Keratinocyte (primary cell): ENCODE measurements around the gene COA5. TPM values are rescaled to one million over a fixed set of nuclear protein-coding genes. Genes with fewer than 3 reads are reported as not detected.

Source experiments
- DNase-seq: peaks from one replicate; pipeline ENCODE4 v3.0.0-alpha.2; 2011; ENCODE audit warnings: low read depth, missing footprints, low spot score
- FAIRE-seq: peaks from 2 replicates; lab custom pipeline; 2011; peaks lifted over from hg19 to GRCh38; lab: Jason Lieb, UNC
- H2AFZ ChIP-seq: 2 replicates; pipeline ENCODE4 v1.6.0; 2012; ENCODE audit warnings: low read length, control low read depth, inconsistent platforms; ENCODE audit not compliant: control insufficient read depth
- H3K27ac ChIP-seq: 2 replicates; pipeline ENCODE4 v1.5.1; 2011; ENCODE audit warnings: low read length; ENCODE audit not compliant: control insufficient read depth, insufficient read depth
- H3K27me3 ChIP-seq: 3 replicates; pipeline ENCODE4 v1.6.0; 2011; ENCODE audit warnings: low read length; ENCODE audit not compliant: control insufficient read depth, insufficient read depth; ENCODE audit errors: extremely low read depth
- H3K36me3 ChIP-seq, 2 experiments: 2 replicates in 1 of 2; 3 replicates in 1 of 2; pipeline ENCODE4 v1.5.1; 2011; ENCODE audit warnings: low read length in 2 of 2, mild to moderate bottlenecking in 1 of 2; ENCODE audit not compliant: control insufficient read depth in 2 of 2, insufficient read depth in 2 of 2; ENCODE audit errors: extremely low read depth in 1 of 2
- H3K4me1 ChIP-seq: 3 replicates; pipeline ENCODE4 v1.5.1; 2011; ENCODE audit warnings: low read length; ENCODE audit not compliant: control insufficient read depth, insufficient read depth; ENCODE audit errors: extremely low read depth
- H3K4me2 ChIP-seq: 3 replicates; pipeline ENCODE4 v1.6.0; 2011; ENCODE audit warnings: low read depth, low read length; ENCODE audit not compliant: control insufficient read depth, insufficient read depth; ENCODE audit errors: extremely low read depth
- H3K4me3 ChIP-seq, 3 experiments: fragments of 200-600 bp in 1 of 3; sonication (generic) in 1 of 3; 2 replicates in 2 of 3; 3 replicates in 1 of 3; pipeline ENCODE4 v1.5.1; 2011 to 2016; ENCODE audit warnings: low read length in 3 of 3, mild to moderate bottlenecking in 3 of 3, control low read depth in 2 of 3, inconsistent platforms in 1 of 3, low read depth in 1 of 3, mixed read lengths in 1 of 3, mixed run types in 1 of 3, moderate library complexity in 1 of 3; ENCODE audit not compliant: control insufficient read depth in 2 of 3, insufficient read depth in 2 of 3; ENCODE audit errors: extremely low read depth in 1 of 3
- H3K79me2 ChIP-seq: 2 replicates; pipeline ENCODE4 v1.6.0; 2012; ENCODE audit warnings: low read length; ENCODE audit not compliant: control insufficient read depth, insufficient read depth
- H3K9ac ChIP-seq: 3 replicates; pipeline ENCODE4 v1.6.0; 2011; ENCODE audit warnings: low read length; ENCODE audit not compliant: control insufficient read depth, insufficient read depth; ENCODE audit errors: extremely low read depth
- H3K9me1 ChIP-seq: 3 replicates; pipeline ENCODE4 v1.6.0; 2011; ENCODE audit warnings: low read length; ENCODE audit not compliant: control insufficient read depth, insufficient read depth; ENCODE audit errors: extremely low read depth
- H3K9me3 ChIP-seq: 2 replicates; pipeline ENCODE4 v1.5.1; 2012; ENCODE audit warnings: low read depth, low read length; ENCODE audit not compliant: control insufficient read depth
- H4K20me1 ChIP-seq: 3 replicates; pipeline ENCODE4 v1.6.0; 2011; ENCODE audit warnings: low read length; ENCODE audit not compliant: control insufficient read depth, insufficient read depth; ENCODE audit errors: extremely low read depth
- CTCF ChIP-seq, 3 experiments: IDR thresholded peaks in 1 of 3; conservative IDR thresholded peaks in 1 of 3; optimal IDR thresholded peaks in 1 of 3; 2 replicates in 2 of 3; 3 replicates in 1 of 3; pipeline versions ENCODE3 to v1.5.1; 2011; ENCODE audit warnings: low read length in 3 of 3, mild to moderate bottlenecking in 3 of 3, moderate library complexity in 2 of 3, control low read depth in 1 of 3, inconsistent platforms in 1 of 3; ENCODE audit not compliant: insufficient read depth in 2 of 3; ENCODE audit errors: extremely low read depth in 1 of 3
- EZH2 ChIP-seq: IDR thresholded peaks from one replicate; pipeline ENCODE4 v1.6.1; 2012; ENCODE audit warnings: inconsistent platforms, mild to moderate bottlenecking, low read length, moderate library complexity
- dilution Hi-C: fragments of 300-500 bp; cut with MboI; formaldehyde crosslinking; loops from one replicate; pipeline ENCODE4 v1.7.0; 2020; ENCODE audit warnings: low sequenced_read_pairs; ENCODE audit not compliant: extremely low pct_ligation_motif_present
- polyA plus RNA-seq, 5 experiments: library from polyadenylated mRNA; depleted of rRNA in 3 of 5; stranded (reverse) in 3 of 5; stranded (forward) in 1 of 5; unstranded in 1 of 5; fragments of >200 nt; gene quantifications; 1 replicate in 1 of 5; 2 replicates in 3 of 5; 3 replicates in 1 of 5; pipeline versions ENCODE4 v1.2.1 to v1.2.3, GENCODE V29; 2011 to 2012; ENCODE audit warnings: missing spikeins in 2 of 5, low read depth in 1 of 5, low replicate concordance in 1 of 5

The COA5 gene
- polyA plus RNA-seq, 1 donor (not counting 4 experiments of a cell fraction or from before 2014, with no cell fraction given) = 25.1 TPM

GRCh38 chr2:98578231-98578630, 30.1 kb downstream of the COA5 start:
- Histone ChIP-seq H2AFZ (no peak overlapping the region), H3K27me3 (no peaks in the 10 kb centered on the region), H3K4me1 (no peaks in the 10 kb centered on the region), H3K4me2 (no peak overlapping the region), H3K4me3 (no peak overlapping the region), H3K9me3 (no peaks in the 10 kb centered on the region), H3K9me1 (no peaks in the 10 kb centered on the region), H4K20me1 (no peaks in the 10 kb centered on the region), H3K36me3 (peaks cover 5 to 11% of the 10 kb centered on the region in 2 experiments), H3K79me2 (no peaks in the 10 kb centered on the region), H3K27ac (no peak overlapping the region), H3K9ac (no peak overlapping the region)
- no peak for FAIRE-seq
- dilution Hi-C loops = no loop called here
- DNase-seq = no peak
- TF ChIP-seq EZH2 (no peak), CTCF (optimal IDR thresholded peaks at IDR 0.05 in 1 of 3, IDR thresholded peaks at IDR 0.05 in 1 of 3, conservative IDR thresholded peaks at IDR 0.05 in 1 of 3; ENCODE audit: extremely low read depth in 1 of 3, insufficient read depth in 2 of 3, low read length in 3 of 3) (no peak)

- H3K9ac ChIP-seq = no peak overlapping the region
- peaks cover 5 to 8% of the 10 kb centered on the region in 2 experiments for H3K36me3 ChIP-seq
- no peak for FAIRE-seq
- no peak overlapping the region for H3K27ac ChIP-seq
- H3K4me3 ChIP-seq = no peak overlapping the region
- no peaks in the 10 kb centered on the region for H3K9me3 ChIP-seq
- peak in 1 of 3 experiments; percentile 29 for TF ChIP-seq CTCF (optimal IDR thresholded peaks at IDR 0.05 in 1 of 3, IDR thresholded peaks at IDR 0.05 in 1 of 3, conservative IDR thresholded peaks at IDR 0.05 in 1 of 3; ENCODE audit: extremely low read depth in 1 of 3, insufficient read depth in 2 of 3, low read length in 3 of 3)
- no peak for TF ChIP-seq EZH2
- no peak overlapping the region for H2AFZ ChIP-seq
- no peaks in the 10 kb centered on the region for H3K9me1 ChIP-seq
- dilution Hi-C loops = no loop called here
- no peaks in the 10 kb centered on the region for H3K27me3 ChIP-seq
- H3K79me2 ChIP-seq = no peaks in the 10 kb centered on the region
- DNase-seq = no peak
- H3K4me1 ChIP-seq = no peaks in the 10 kb centered on the region
- H3K4me2 ChIP-seq = no peak overlapping the region
- no peaks in the 10 kb centered on the region for H4K20me1 ChIP-seq
These were observed 31.0 kb downstream of the COA5 start for GRCh38 chr2:98577313-98577712.
